ENCODE measurements around the gene SCAF1. TPM values are rescaled to one million over a fixed set of nuclear protein-coding genes. Genes with fewer than 3 reads are reported as not detected.

Gene SCAF1
- total and polyA plus RNA-seq, 2 experiments from 2014 or later: 19.7 to 53.7 TPM

- no peak for TF ChIP-seq EZH2 (IDR thresholded peaks at IDR 0.05; ENCODE audit: low read depth, unreplicated experiment)
- no peak for TF ChIP-seq JUNB (IDR thresholded peaks at IDR 0.05; ENCODE audit: unreplicated experiment)
- no peak for TF ChIP-seq CTCF (conservative IDR thresholded peaks at IDR 0.05; ENCODE audit: low read depth in 2 of 2)
Observed at GRCh38 chr19:49645592-49645991, 3.6 kb downstream of the SCAF1 start (continued).

GRCh38 chr19:49645995-49646394 lies 4.0 kb downstream of the SCAF1 start:
- peaks cover 1% of the 10 kb centered on the region for H3K36me3 ChIP-seq (ENCODE audit: insufficient read depth)
- DNase-seq (ENCODE audit: low spot score): no peak

More at GRCh38 chr19:49645995-49646394, 4.0 kb downstream of the SCAF1 start:
- no peak for ATAC-seq
- peaks cover 34% of the 10 kb centered on the region for H3K36me3 Mint-ChIP-seq (ENCODE audit: low read depth)
- H4K20me1 ChIP-seq (replicated peaks; ENCODE audit: insufficient read depth): peaks cover 13% of the 10 kb centered on the region
- no peak overlapping the region for H3K4me3 ChIP-seq
- no peak overlapping the region for H3K4me3 Mint-ChIP-seq
- H2AFZ ChIP-seq: no peak overlapping the region
- H3K9me3 Mint-ChIP-seq: no peaks in the 10 kb centered on the region
- H3K27ac ChIP-seq (ENCODE audit: low read depth): no peak overlapping the region
- H3K4me2 ChIP-seq: no peak overlapping the region
- peaks cover 18% of the 10 kb centered on the region for H3K27me3 Mint-ChIP-seq (ENCODE audit: insufficient read depth, low read depth, poor library complexity)
- peaks cover 18% of the 10 kb centered on the region for H3F3A ChIP-seq (replicated peaks; ENCODE audit: low read depth)
- H3K79me2 ChIP-seq (replicated peaks; ENCODE audit: insufficient read depth): peaks cover 26% of the 10 kb centered on the region
- peaks cover 26% of the 10 kb centered on the region for H3K4me1 Mint-ChIP-seq
- peaks cover 18% of the 10 kb centered on the region for H3K4me1 ChIP-seq (ENCODE audit: insufficient read depth)
- no peaks in the 10 kb centered on the region for H3K9me2 ChIP-seq (ENCODE audit: insufficient read depth)
- TF ChIP-seq EZH2 (IDR thresholded peaks at IDR 0.05; ENCODE audit: low read depth, unreplicated experiment) (no peak), ZNF462 (CRISPR knock-in tag; IDR thresholded peaks at IDR 0.05) (no peak)
- H3K27me3 ChIP-seq (ENCODE audit: insufficient read depth): no peaks in the 10 kb centered on the region
- no peak overlapping the region for H3K27ac Mint-ChIP-seq

Measured in GM23338 (cell line).